SK-N-SH treated with all-trans-retinoic acid at 6 μM for 48 hours (cell line): ENCODE results near the gene C1QTNF2.

Source experiments
- CSDC2 ChIP-seq: fragments of 250-450 bp; sonication (Bioruptor Pico); IDR thresholded peaks from 2 replicates; pipeline ENCODE4 v1.5.0; 2020; ENCODE audit warnings: mild to moderate bottlenecking, moderate library complexity
- PATZ1 ChIP-seq: fragments of 250-450 bp; sonication (Bioruptor Pico); IDR thresholded peaks from 2 replicates; pipeline ENCODE4 v1.8.0; 2020; ENCODE audit warnings: mild to moderate bottlenecking, moderate library complexity, borderline replicate concordance
- SNAI2 ChIP-seq: fragments of 250-450 bp; sonication (Bioruptor Pico); IDR thresholded peaks from 2 replicates; pipeline ENCODE4 v1.5.0; 2020; ENCODE audit warnings: mild to moderate bottlenecking, moderate library complexity
- TCF4 ChIP-seq: fragments of 250-450 bp; sonication (Bioruptor Pico); IDR thresholded peaks from 2 replicates; pipeline ENCODE4 v1.8.0; 2021; ENCODE audit warnings: mild to moderate bottlenecking, moderate library complexity, borderline replicate concordance
- ZFP3 ChIP-seq: fragments of 250-450 bp; sonication (Bioruptor Pico); IDR thresholded peaks from 2 replicates; pipeline ENCODE4 v1.5.0; 2020; ENCODE audit warnings: mild to moderate bottlenecking, moderate library complexity

- TF ChIP-seq TCF4 = no peak
- TF ChIP-seq ZFP3 (CRISPR knock-in tag) = no peak
- TF ChIP-seq CSDC2 (CRISPR knock-in tag) = no peak
- TF ChIP-seq SNAI2 (CRISPR knock-in tag) = no peak
- no peak for TF ChIP-seq PATZ1 (CRISPR knock-in tag)
These were observed 12.5 kb downstream of the C1QTNF2 start for GRCh38 chr5:160357861-160358411.
